ENCODE results near the gene AIG1. TPM values are rescaled to one million over a fixed set of nuclear protein-coding genes. Genes with fewer than 3 reads are reported as not detected.
"Not testable (repeated sequence)": the region's sequence is repeated elsewhere in the genome, so short reads cannot be mapped to it uniquely, and the experiment has no call there.

AIG1 gene
- total RNA-seq, 1 experiment from 2014 or later: 2.2 TPM

DNA sequence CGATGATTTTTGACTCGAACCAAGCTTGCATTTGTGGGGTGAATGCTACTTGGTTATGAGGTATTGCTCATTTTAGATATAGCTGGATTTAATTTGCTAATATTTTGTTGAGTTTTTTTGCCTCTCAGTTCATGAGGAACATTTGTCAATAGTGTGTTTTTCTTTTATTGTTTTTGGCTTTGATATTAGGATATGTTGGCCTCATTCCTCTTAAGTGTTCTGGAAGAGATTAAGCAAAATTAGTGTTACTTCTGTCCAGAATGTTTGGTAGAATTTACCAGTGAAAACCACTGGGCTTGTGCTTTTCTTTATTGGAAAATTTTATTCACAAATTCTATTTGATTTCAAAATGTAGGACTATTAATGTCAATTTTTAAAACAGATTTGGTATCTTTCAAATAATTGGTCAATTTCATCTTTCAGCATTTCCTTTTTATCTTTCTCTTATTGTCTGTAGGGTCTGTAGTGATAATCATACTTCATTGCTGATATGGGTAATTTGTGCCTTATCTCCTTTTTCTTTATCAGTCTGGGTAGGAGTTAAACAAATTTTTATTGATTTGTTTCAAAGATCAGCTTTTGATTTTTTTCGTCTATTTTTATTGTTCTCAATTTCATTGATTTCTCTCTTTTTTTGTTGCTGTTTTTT, 14.1 kb downstream of the AIG1 start:
- Histone ChIP-seq H3K9me3 (ENCODE audit: low read depth, low read length, poor library complexity, severe bottlenecking) (peaks cover 6% of the 10 kb centered on the region), H3K4me1 (ENCODE audit: insufficient read depth, low read length, poor library complexity, severe bottlenecking) (no peaks in the 10 kb centered on the region), H3K27ac (ENCODE audit: low read depth, low read length, poor library complexity, severe bottlenecking) (no peak overlapping the region), H3K27me3 (replicated peaks; ENCODE audit: insufficient read depth, low read depth, low read length, poor library complexity) (no peaks in the 10 kb centered on the region), H3K4me3 (ENCODE audit: low read depth, low read length, poor library complexity, severe bottlenecking) (no peak overlapping the region), H3K36me3 (ENCODE audit: insufficient read depth, low read length, poor library complexity, severe bottlenecking) (no peaks in the 10 kb centered on the region)
- no peak for DNase-seq (ENCODE audit: low spot score)
- intact Hi-C loops (cut with micrococcal nuclease; ENCODE audit: unreplicated experiment): no loop called here
- BruUV-seq (replicated peaks): no TSS peak
- POLR2A ChIA-PET (ENCODE audit: low non-redundant PET): no interaction called here
- CTCF ChIA-PET: no interaction called here
- TF ChIP-seq, protein P1, sequence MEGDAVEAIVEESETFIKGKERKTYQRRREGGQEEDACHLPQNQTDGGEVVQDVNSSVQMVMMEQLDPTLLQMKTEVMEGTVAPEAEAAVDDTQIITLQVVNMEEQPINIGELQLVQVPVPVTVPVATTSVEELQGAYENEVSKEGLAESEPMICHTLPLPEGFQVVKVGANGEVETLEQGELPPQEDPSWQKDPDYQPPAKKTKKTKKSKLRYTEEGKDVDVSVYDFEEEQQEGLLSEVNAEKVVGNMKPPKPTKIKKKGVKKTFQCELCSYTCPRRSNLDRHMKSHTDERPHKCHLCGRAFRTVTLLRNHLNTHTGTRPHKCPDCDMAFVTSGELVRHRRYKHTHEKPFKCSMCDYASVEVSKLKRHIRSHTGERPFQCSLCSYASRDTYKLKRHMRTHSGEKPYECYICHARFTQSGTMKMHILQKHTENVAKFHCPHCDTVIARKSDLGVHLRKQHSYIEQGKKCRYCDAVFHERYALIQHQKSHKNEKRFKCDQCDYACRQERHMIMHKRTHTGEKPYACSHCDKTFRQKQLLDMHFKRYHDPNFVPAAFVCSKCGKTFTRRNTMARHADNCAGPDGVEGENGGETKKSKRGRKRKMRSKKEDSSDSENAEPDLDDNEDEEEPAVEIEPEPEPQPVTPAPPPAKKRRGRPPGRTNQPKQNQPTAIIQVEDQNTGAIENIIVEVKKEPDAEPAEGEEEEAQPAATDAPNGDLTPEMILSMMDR (conservative IDR thresholded peaks at IDR 0.05; ENCODE audit: low read depth, low read length): no peak
- TF ChIP-seq EZH2 (IDR thresholded peaks at IDR 0.05; ENCODE audit: borderline replicate concordance, low read depth, low read length, poor library complexity, severe bottlenecking): no peak

DNA sequence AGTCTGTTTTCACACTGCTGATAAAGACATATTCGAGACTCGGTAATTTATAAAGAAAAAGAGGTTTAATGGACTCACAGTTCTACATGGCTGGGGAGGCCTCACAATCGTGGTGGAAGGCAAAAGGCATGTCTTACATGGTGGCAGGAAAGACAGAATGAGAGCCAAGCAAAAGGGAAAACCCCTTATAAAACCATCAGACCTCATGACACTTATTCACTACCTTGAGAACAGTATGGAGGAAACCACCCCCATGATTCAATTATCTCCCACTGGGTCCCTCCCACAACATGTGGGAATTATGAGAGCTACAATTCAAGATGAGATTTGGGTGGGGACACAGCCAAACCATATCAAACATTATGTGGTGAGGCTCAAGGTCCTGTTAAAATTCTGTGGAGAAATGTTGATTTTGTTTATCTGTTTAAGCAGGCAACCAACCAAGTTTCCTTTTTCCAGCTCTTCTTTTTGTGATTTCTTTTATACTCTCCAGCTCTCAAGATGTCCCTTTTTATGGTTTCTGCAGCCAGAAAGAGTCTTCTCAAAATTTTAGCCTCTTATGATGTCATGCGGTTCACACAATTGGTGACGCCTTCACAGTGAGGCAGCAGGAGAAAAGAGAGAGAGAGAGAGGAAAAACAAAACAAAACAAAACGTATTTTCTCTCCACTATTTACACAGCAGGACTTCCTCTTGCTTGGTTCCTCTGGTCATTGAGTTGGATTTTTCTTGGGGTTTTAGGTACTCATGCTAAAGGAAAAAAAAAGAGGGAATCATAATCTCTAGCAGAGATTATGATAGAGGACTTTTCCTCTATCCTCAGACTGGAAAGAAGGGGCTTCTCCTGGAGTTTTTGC, 18.0 kb downstream of the AIG1 start:
- POLR2A ChIA-PET (ENCODE audit: low non-redundant PET): no interaction called here
- BruUV-seq (replicated peaks): no TSS peak

DNA sequence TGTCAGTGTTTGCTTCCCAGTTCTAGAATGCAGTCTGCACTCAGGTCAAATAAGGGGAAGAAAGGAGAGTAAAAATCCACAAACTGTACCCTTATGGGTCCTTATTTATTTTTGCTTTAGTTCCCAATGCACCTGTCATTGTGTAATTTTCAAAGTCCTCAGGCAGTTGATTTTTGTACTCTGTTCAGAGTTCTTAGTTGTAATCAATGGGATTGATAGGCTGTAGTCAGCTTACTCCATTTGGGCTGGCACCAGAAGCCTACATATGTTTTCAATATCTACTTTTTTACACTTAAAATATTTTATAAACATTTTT, 18.6 kb downstream of the AIG1 start:
- intact Hi-C loops (cut with micrococcal nuclease; ENCODE audit: unreplicated experiment): no loop called here
- POLR2A ChIA-PET (ENCODE audit: low non-redundant PET): no interaction called here
- CTCF ChIA-PET: no interaction called here
- TF ChIP-seq, protein P1 (conservative IDR thresholded peaks at IDR 0.05; ENCODE audit: low read depth, low read length): no peak
- TF ChIP-seq EZH2 (IDR thresholded peaks at IDR 0.05; ENCODE audit: borderline replicate concordance, low read depth, low read length, poor library complexity, severe bottlenecking): no peak
- DNase-seq (ENCODE audit: low spot score): no peak
- no peaks in the 10 kb centered on the region for H3K36me3 ChIP-seq (ENCODE audit: insufficient read depth, low read length, poor library complexity, severe bottlenecking)
- BruUV-seq (replicated peaks): no TSS peak
- H3K27ac ChIP-seq (ENCODE audit: low read depth, low read length, poor library complexity, severe bottlenecking): no peak overlapping the region
- no peaks in the 10 kb centered on the region for H3K27me3 ChIP-seq (replicated peaks; ENCODE audit: insufficient read depth, low read depth, low read length, poor library complexity)
- H3K4me3 ChIP-seq (ENCODE audit: low read depth, low read length, poor library complexity, severe bottlenecking): no peak overlapping the region
- H3K9me3 ChIP-seq (ENCODE audit: low read depth, low read length, poor library complexity, severe bottlenecking): peaks cover 6% of the 10 kb centered on the region
- no peaks in the 10 kb centered on the region for H3K4me1 ChIP-seq (ENCODE audit: insufficient read depth, low read length, poor library complexity, severe bottlenecking)

More for the DNA sequence above, 18.0 kb downstream of the AIG1 start:
- TF ChIP-seq, protein P1 (conservative IDR thresholded peaks at IDR 0.05; ENCODE audit: low read depth, low read length): no peak
- TF ChIP-seq EZH2 (IDR thresholded peaks at IDR 0.05; ENCODE audit: borderline replicate concordance, low read depth, low read length, poor library complexity, severe bottlenecking): no peak
- Histone ChIP-seq H3K27ac (ENCODE audit: low read depth, low read length, poor library complexity, severe bottlenecking) (no peak overlapping the region), H3K9me3 (ENCODE audit: low read depth, low read length, poor library complexity, severe bottlenecking) (peaks cover 6% of the 10 kb centered on the region), H3K36me3 (ENCODE audit: insufficient read depth, low read length, poor library complexity, severe bottlenecking) (no peaks in the 10 kb centered on the region), H3K4me3 (ENCODE audit: low read depth, low read length, poor library complexity, severe bottlenecking) (no peak overlapping the region), H3K4me1 (ENCODE audit: insufficient read depth, low read length, poor library complexity, severe bottlenecking) (no peaks in the 10 kb centered on the region), H3K27me3 (replicated peaks; ENCODE audit: insufficient read depth, low read depth, low read length, poor library complexity) (no peaks in the 10 kb centered on the region)
- DNase-seq (ENCODE audit: low spot score): no peak
- intact Hi-C loops (cut with micrococcal nuclease; ENCODE audit: unreplicated experiment): no loop called here
- CTCF ChIA-PET: no interaction called here

DNA sequence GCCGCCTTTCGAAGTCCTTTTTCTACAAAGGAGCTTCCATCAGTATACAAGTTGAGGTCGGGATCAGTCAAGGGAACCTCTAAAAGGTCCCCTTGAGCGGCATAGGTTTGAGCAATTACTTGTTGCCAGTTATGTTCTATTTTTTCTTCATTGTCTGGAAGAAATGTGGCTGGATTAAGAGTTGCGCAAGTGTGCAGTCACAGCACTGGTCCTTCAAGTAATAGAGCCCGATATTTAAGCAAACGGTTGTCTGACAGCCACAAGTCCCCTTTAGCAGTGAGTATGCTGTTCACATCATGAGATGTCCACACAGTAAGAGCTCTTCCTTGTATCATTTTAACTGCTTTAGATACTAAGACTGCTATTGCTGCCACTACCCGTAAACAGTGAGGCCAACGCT, 21.6 kb downstream of the AIG1 start:
- BruUV-seq (replicated peaks); intact Hi-C loops (cut with micrococcal nuclease; ENCODE audit: unreplicated experiment); POLR2A ChIA-PET (ENCODE audit: low non-redundant PET): not testable (repeated sequence)

DNA sequence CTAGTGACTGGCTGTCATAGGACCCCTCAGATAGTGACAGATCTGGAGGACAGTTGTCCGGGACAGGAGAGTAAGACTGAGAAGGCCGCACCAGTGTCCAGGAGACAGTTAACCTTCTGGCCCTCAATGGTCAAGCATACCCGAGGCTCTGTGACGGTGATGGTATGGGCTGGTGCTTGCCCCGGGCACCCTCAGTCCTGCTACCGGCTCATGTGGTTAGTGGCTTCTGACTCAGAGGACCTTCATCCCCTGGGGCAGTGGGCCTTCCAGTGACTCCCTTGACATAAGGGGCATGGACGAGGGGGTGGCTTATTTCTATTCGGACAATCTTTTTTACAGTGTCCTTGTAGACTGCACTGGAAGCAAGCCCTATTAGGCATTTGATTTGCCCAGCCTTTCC, 23.3 kb downstream of the AIG1 start:
- DNase-seq (ENCODE audit: low spot score); H3K27me3 ChIP-seq (replicated peaks; ENCODE audit: insufficient read depth, low read depth, low read length, poor library complexity); H3K36me3 ChIP-seq (ENCODE audit: insufficient read depth, low read length, poor library complexity, severe bottlenecking); H3K9me3 ChIP-seq (ENCODE audit: low read depth, low read length, poor library complexity, severe bottlenecking); BruUV-seq (replicated peaks); intact Hi-C loops (cut with micrococcal nuclease; ENCODE audit: unreplicated experiment); H3K27ac ChIP-seq (ENCODE audit: low read depth, low read length, poor library complexity, severe bottlenecking); H3K4me3 ChIP-seq (ENCODE audit: low read depth, low read length, poor library complexity, severe bottlenecking); POLR2A ChIA-PET (ENCODE audit: low non-redundant PET); H3K4me1 ChIP-seq (ENCODE audit: insufficient read depth, low read length, poor library complexity, severe bottlenecking); CTCF ChIA-PET: not testable (repeated sequence)

More for the DNA sequence above, 21.6 kb downstream of the AIG1 start:
- H3K4me3 ChIP-seq (ENCODE audit: low read depth, low read length, poor library complexity, severe bottlenecking); DNase-seq (ENCODE audit: low spot score); H3K9me3 ChIP-seq (ENCODE audit: low read depth, low read length, poor library complexity, severe bottlenecking); H3K27me3 ChIP-seq (replicated peaks; ENCODE audit: insufficient read depth, low read depth, low read length, poor library complexity); H3K4me1 ChIP-seq (ENCODE audit: insufficient read depth, low read length, poor library complexity, severe bottlenecking); H3K27ac ChIP-seq (ENCODE audit: low read depth, low read length, poor library complexity, severe bottlenecking); H3K36me3 ChIP-seq (ENCODE audit: insufficient read depth, low read length, poor library complexity, severe bottlenecking); CTCF ChIA-PET: not testable (repeated sequence)

All from A673 (cell line).